Breast epithelium (tissue), 4 donors: ENCODE measurements around the gene SPIRE1. TPM values are rescaled to one million over a fixed set of nuclear protein-coding genes. Genes with fewer than 3 reads are reported as not detected.

Experiments
- DNase-seq, 2 donors: peaks; one replicate each; pipeline ENCODE4 v3.0.0-alpha.2; 2019; ENCODE audit warnings: low spot score in 2 of 2
- H3K27ac ChIP-seq, 2 donors: fragments of 200-600 bp; sonication (generic) in 1 of 2; one replicate each; pipeline ENCODE4 v1.5.1; 2016 to 2019; ENCODE audit warnings: mild to moderate bottlenecking in 1 of 2
- H3K27me3 ChIP-seq, 2 donors: fragments of 200-600 bp; sonication (generic) in 1 of 2; one replicate each; pipeline versions ENCODE4 v1.5.1 to v1.6.0; 2017 to 2019; ENCODE audit warnings: control low read depth in 1 of 2, mild to moderate bottlenecking in 1 of 2
- H3K36me3 ChIP-seq: fragments of 200-600 bp; one replicate; pipeline ENCODE4 v1.5.1; 2019
- H3K4me1 ChIP-seq, 2 donors: fragments of 200-600 bp; sonication (generic); one replicate each; pipeline ENCODE4 v1.5.1; 2016 to 2019; ENCODE audit warnings: control low read depth in 1 of 2
- H3K4me3 ChIP-seq, 3 donors: fragments of 200-600 bp; sonication (generic); 1 replicate in 2 of 3; 2 replicates in 1 of 3; pipeline ENCODE4 v1.5.1; 2016 to 2019; ENCODE audit warnings: mild to moderate bottlenecking in 3 of 3, moderate library complexity in 2 of 3
- H3K9me3 ChIP-seq, 2 donors: fragments of 200-600 bp; sonication (generic) in 1 of 2; one replicate each; pipeline ENCODE4 v1.5.1; 2016 to 2019; ENCODE audit warnings: control low read depth in 1 of 2
- POLR2A ChIP-seq: fragments of 450-650 bp; IDR thresholded peaks from one replicate; pipeline ENCODE4 v1.6.1; 2016; ENCODE audit warnings: antibody characterized with exemption, mild to moderate bottlenecking, moderate library complexity
- POLR2AphosphoS5 ChIP-seq, 3 donors: sonication (generic); formaldehyde crosslinking; IDR thresholded peaks; one replicate each; pipeline ENCODE4 v1.6.1; 2017; ENCODE audit warnings: antibody characterized with exemption in 3 of 3
- intact Hi-C: fragments of 100-400 bp; cut with DNase I; formaldehyde crosslinking; loops from one replicate; pipeline ENCODE4 v1.15.1; 2023; ENCODE audit warnings: low total_unique reads
- total RNA-seq, 3 donors: library from RNA; depleted of rRNA; stranded (reverse); fragments of >200 nt; gene quantifications; one replicate each; pipeline ENCODE4 v1.1.0, GENCODE V29; 2016
- TF ChIP-seq, protein P1 (sequence below), 3 donors: fragments of 450-650 bp; IDR thresholded peaks; one replicate each; pipeline ENCODE4 v1.5.1; 2016 to 2017; ENCODE audit warnings: antibody characterized with exemption in 3 of 3, mild to moderate bottlenecking in 3 of 3, moderate library complexity in 3 of 3

The SPIRE1 gene
- total RNA-seq, 3 donors from 2014 or later, result 24.3 to 38.5 (median 25.9) TPM

DNA sequence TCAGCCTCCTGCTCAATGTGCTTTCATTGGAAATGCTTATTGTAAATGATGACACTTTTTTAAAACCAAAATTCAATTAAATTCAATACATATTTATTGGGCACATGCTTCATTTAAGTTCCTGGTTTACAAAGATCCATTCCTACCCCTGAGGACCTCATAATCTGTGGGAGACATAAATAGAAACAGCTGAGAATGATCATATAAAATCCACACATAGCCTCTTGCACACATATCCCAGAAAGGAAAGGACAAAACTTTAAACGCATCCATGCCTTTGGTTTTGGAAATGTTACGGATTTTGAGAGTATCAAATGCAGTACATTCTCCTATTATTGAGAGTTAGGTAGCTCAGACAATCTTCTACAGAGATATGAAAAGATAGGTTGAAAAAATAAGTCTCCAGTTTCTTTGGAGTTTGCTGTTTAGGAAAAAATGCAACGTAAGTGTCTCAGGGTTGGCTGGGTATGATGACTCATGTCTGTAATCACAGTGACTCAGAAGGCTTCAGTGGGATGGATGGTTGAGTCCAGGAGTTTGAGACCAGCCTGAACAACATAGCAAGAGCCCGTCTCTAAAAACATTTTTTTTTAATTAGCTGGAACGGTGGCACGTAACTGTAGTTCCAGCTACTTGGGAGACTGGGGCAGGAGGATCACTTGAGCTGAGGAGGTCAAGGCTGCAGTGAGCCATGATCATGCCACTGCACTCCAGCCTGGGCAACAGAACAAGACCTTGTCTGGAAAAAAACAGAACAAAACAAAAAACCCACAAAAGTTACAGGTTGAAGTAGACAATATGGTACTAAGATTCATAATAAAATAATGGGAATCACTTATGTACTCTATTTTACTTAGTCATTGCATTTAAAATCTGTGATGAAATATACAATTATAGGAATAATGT is 254.1 kb downstream of the SPIRE1 start:
- intact Hi-C loops, result loop anchor here (1.0 kb wide), 1 partner anchor 10 kb away; no protein-coding TSS in a partner anchor
- Histone ChIP-seq H3K9me3 (no peaks in the 10 kb centered on the region), H3K36me3 (no peaks in the 10 kb centered on the region), H3K4me3 (no peak overlapping the region), H3K4me1 (no peaks in the 10 kb centered on the region), H3K27ac (no peak overlapping the region), H3K27me3 (no peaks in the 10 kb centered on the region)
- DNase-seq, result no peak
- no peak for TF ChIP-seq POLR2A
- no peak for TF ChIP-seq POLR2AphosphoS5 (IDR thresholded peaks at IDR 0.05)
- TF ChIP-seq, protein P1, sequence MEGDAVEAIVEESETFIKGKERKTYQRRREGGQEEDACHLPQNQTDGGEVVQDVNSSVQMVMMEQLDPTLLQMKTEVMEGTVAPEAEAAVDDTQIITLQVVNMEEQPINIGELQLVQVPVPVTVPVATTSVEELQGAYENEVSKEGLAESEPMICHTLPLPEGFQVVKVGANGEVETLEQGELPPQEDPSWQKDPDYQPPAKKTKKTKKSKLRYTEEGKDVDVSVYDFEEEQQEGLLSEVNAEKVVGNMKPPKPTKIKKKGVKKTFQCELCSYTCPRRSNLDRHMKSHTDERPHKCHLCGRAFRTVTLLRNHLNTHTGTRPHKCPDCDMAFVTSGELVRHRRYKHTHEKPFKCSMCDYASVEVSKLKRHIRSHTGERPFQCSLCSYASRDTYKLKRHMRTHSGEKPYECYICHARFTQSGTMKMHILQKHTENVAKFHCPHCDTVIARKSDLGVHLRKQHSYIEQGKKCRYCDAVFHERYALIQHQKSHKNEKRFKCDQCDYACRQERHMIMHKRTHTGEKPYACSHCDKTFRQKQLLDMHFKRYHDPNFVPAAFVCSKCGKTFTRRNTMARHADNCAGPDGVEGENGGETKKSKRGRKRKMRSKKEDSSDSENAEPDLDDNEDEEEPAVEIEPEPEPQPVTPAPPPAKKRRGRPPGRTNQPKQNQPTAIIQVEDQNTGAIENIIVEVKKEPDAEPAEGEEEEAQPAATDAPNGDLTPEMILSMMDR (IDR thresholded peaks at IDR 0.05), result no peak

DNA sequence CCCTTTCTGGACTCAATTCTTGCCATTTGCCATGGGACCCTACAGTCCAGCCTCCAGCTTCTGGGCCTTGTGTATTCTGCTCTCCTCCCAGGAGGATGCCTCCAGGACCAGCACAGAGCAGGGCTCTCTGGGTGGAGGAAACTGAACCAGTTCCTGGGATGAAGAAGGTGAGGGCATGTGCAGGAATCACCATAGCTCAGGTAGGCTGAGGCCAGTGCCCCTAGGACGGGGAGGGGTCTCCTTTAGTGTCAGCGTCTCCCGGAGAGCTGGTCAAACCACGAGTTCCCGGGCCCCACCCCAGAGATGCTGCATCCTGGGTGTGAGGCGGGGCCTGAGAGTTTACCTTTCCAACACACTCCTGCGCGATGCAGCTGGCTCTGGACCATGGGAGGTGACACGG is 256.0 kb downstream of the SPIRE1 start:
- intact Hi-C loops, result no loop called here
- no peaks in the 10 kb centered on the region for H3K36me3 ChIP-seq
- no peak for DNase-seq
- no peak overlapping the region for H3K4me3 ChIP-seq
- H3K27ac ChIP-seq, result no peak overlapping the region
- no peaks in the 10 kb centered on the region for H3K9me3 ChIP-seq
- H3K27me3 ChIP-seq, result no peaks in the 10 kb centered on the region
- TF ChIP-seq POLR2AphosphoS5 (IDR thresholded peaks at IDR 0.05), result no peak
- H3K4me1 ChIP-seq, result no peaks in the 10 kb centered on the region

DNA sequence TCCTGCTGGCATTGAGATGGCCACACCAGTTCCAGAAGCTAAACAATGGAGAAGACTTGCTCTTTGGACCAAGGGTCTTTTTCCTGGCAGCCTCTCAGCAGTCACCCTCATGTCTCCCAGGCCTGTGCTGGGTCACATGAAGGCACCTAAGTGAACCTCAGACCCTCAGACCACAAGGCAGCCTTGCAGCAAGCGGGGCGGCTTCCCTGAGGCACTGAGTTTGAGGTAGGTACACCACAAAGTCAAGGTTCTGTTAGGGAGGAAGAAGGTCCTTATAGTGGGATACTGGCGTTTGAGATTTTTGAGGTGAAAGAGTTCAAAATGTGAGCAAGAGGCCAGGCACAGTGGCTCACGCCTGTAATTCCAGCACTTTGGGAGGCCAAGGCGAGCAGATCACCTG is 258.7 kb downstream of the SPIRE1 start:
- TF ChIP-seq POLR2AphosphoS5 (IDR thresholded peaks at IDR 0.05) (no peak), POLR2A (no peak)
- TF ChIP-seq, protein P1 (IDR thresholded peaks at IDR 0.05), result no peak
- H3K27ac ChIP-seq, result no peak overlapping the region
- H3K9me3 ChIP-seq, result no peaks in the 10 kb centered on the region
- no peaks in the 10 kb centered on the region for H3K36me3 ChIP-seq
- H3K4me1 ChIP-seq, result no peaks in the 10 kb centered on the region
- DNase-seq, result no peak
- no peaks in the 10 kb centered on the region for H3K27me3 ChIP-seq
- intact Hi-C loops, result loop anchor here (10.0 kb wide), 1 partner anchor 256 kb away; the partner anchor contains the start of gene SPIRE1
- no peak overlapping the region for H3K4me3 ChIP-seq

DNA sequence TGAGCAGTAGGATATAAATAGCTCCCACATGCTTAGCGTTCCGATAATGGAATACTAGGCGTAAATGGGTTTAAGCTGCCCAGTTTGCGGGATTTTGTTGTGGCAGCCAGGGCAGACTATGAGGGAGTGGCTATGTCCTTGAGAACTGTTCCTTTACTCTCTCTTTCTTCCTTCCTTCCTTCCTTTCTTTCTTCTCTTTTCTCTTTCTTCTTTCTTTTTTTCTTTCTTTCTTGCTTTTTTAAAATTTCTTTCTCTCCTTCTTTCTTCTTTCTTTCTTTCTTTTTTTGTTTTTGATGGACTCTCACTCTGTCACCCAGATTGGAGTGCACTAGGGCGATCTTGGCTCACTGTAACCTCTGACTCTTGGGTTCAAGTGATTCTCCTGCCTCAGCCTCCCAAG is 259.3 kb downstream of the SPIRE1 start:
- Histone ChIP-seq H3K4me1 (no peaks in the 10 kb centered on the region), H3K9me3 (no peaks in the 10 kb centered on the region), H3K27ac (no peak overlapping the region), H3K36me3 (no peaks in the 10 kb centered on the region), H3K4me3 (no peak overlapping the region), H3K27me3 (no peaks in the 10 kb centered on the region)
- no peak for DNase-seq
- TF ChIP-seq POLR2AphosphoS5 (IDR thresholded peaks at IDR 0.05), result no peak
- TF ChIP-seq POLR2A, result no peak
- TF ChIP-seq, protein P1 (IDR thresholded peaks at IDR 0.05), result no peak
- intact Hi-C loops, result loop anchor here (10.0 kb wide), 1 partner anchor 256 kb away; the partner anchor contains the start of gene SPIRE1

DNA sequence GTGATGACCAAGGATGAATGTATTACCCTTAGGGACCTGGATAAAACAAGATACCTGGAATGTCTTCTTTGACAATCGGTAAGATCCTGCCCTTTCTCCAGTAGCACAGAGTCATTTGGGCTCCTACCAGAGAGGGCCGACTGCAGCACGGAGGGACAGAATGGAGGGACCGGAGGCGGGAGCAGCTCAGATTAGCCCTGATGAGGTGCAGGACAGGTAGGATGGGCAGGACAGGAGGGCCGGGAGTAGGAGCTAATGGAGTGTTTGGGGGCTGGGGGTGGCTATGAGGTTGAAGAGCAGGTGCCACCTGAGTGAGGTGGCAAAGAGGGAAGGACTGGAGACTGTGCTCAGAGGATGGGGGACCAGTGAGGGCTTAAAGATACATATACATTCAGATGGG is 260.1 kb downstream of the SPIRE1 start:
- H3K4me1 ChIP-seq, result no peaks in the 10 kb centered on the region
- no peak overlapping the region for H3K27ac ChIP-seq
- no peaks in the 10 kb centered on the region for H3K36me3 ChIP-seq
- H3K27me3 ChIP-seq, result no peaks in the 10 kb centered on the region
- no peak for DNase-seq
- intact Hi-C loops, result loop anchor here (10.0 kb wide), 1 partner anchor 257 kb away; the partner anchor contains the start of gene SPIRE1
- TF ChIP-seq POLR2AphosphoS5 (IDR thresholded peaks at IDR 0.05) (no peak), POLR2A (no peak)
- TF ChIP-seq, protein P1 (IDR thresholded peaks at IDR 0.05), result no peak
- H3K9me3 ChIP-seq, result no peaks in the 10 kb centered on the region
- H3K4me3 ChIP-seq, result no peak overlapping the region
